NB4 (cell line): ENCODE measurements around the gene CRTAC1.

Experiments
- MYC ChIP-seq: IDR thresholded peaks from 2 replicates; pipeline ENCODE4 v1.6.1; 2011; ENCODE audit warnings: low read depth, low read length
- POLR2A ChIP-seq: IDR thresholded peaks from 2 replicates; pipeline ENCODE4 v1.6.1; 2011; ENCODE audit warnings: mild to moderate bottlenecking; ENCODE audit not compliant: insufficient read length; ENCODE audit errors: extremely low read depth
- TF ChIP-seq, protein P1 (sequence below): IDR thresholded peaks from one replicate; pipeline ENCODE4 v1.5.1; 2012; ENCODE audit warnings: low read depth, low read length
- TF ChIP-seq, protein P2 (sequence below): IDR thresholded peaks from 2 replicates; pipeline ENCODE4 v1.6.1; 2011; ENCODE audit warnings: low read depth, low read length

DNA sequence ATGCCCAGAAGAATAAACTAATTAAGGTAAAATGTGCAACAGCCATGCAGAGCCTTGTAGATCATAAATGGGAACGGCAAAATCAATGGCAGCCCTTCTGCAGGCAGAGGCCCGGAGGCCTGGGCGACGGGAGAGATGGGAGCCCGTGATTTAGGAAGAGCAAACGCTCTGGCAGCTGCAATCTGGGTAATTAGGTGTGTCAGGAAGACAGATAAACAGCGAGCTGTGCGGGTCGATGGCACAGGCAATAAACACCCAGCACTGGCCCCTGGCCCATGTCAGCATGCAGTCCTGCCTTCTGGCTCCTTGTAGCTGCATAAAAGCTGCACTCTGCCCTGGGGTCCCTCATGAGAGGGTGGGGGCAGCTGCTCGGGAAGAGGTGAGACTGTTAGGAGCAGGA is 102.8 kb downstream of the CRTAC1 start:
- TF ChIP-seq, protein P1, sequence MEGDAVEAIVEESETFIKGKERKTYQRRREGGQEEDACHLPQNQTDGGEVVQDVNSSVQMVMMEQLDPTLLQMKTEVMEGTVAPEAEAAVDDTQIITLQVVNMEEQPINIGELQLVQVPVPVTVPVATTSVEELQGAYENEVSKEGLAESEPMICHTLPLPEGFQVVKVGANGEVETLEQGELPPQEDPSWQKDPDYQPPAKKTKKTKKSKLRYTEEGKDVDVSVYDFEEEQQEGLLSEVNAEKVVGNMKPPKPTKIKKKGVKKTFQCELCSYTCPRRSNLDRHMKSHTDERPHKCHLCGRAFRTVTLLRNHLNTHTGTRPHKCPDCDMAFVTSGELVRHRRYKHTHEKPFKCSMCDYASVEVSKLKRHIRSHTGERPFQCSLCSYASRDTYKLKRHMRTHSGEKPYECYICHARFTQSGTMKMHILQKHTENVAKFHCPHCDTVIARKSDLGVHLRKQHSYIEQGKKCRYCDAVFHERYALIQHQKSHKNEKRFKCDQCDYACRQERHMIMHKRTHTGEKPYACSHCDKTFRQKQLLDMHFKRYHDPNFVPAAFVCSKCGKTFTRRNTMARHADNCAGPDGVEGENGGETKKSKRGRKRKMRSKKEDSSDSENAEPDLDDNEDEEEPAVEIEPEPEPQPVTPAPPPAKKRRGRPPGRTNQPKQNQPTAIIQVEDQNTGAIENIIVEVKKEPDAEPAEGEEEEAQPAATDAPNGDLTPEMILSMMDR = no peak
- TF ChIP-seq, protein P2, sequence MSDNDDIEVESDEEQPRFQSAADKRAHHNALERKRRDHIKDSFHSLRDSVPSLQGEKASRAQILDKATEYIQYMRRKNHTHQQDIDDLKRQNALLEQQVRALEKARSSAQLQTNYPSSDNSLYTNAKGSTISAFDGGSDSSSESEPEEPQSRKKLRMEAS = no peak
- TF ChIP-seq POLR2A (no peak), MYC (no peak)
